Right kidney (tissue), 1 donor: ENCODE results near the gene IQSEC1.

Experiments
- DNase-seq: peaks from one replicate; pipeline ENCODE4 v3.0.0-alpha.2; 2016

IQSEC1 gene

GRCh38 chr3:12967606-12968351 lies 105.5 kb downstream of the IQSEC1 start:
- DNase-seq, result peak; percentile 71

- peak; percentile 88 for DNase-seq
These were observed 106.2 kb downstream of the IQSEC1 start for GRCh38 chr3:12966847-12967605.

GRCh38 chr3:12965999-12966846 lies 107.0 kb downstream of the IQSEC1 start:
- DNase-seq, result no peak

- no peak for DNase-seq
These were observed 108.3 kb downstream of the IQSEC1 start for GRCh38 chr3:12964711-12965612.

- DNase-seq, result peak; percentile 43
These were observed 109.1 kb downstream of the IQSEC1 start for GRCh38 chr3:12963922-12964701.

GRCh38 chr3:12963231-12963896 lies 109.9 kb downstream of the IQSEC1 start:
- no peak for DNase-seq

- DNase-seq, result no peak
These were observed 110.9 kb downstream of the IQSEC1 start for GRCh38 chr3:12962292-12962691.

- no peak for DNase-seq
These were observed 111.6 kb downstream of the IQSEC1 start for GRCh38 chr3:12961697-12962036.

GRCh38 chr3:12961007-12961696 lies 112.1 kb downstream of the IQSEC1 start:
- DNase-seq, result no peak

GRCh38 chr3:12960497-12960896 lies 112.7 kb downstream of the IQSEC1 start:
- no peak for DNase-seq

GRCh38 chr3:12959838-12960378 lies 113.3 kb downstream of the IQSEC1 start:
- no peak for DNase-seq

- no peak for DNase-seq
These were observed 113.8 kb downstream of the IQSEC1 start for GRCh38 chr3:12959410-12959809.

GRCh38 chr3:12957824-12958792 lies 115.1 kb downstream of the IQSEC1 start:
- no peak for DNase-seq

GRCh38 chr3:12957339-12957738 lies 115.9 kb downstream of the IQSEC1 start:
- DNase-seq, result no peak

GRCh38 chr3:12956316-12956660 lies 116.9 kb downstream of the IQSEC1 start:
- DNase-seq, result no peak

- DNase-seq, result no peak
These were observed 117.4 kb downstream of the IQSEC1 start for GRCh38 chr3:12955651-12956315.

GRCh38 chr3:12954891-12955650 lies 118.2 kb downstream of the IQSEC1 start:
- peak; percentile 31 for DNase-seq
